Measurements from ENCODE around the gene TSPAN32.

TSPAN32 gene

DNA sequence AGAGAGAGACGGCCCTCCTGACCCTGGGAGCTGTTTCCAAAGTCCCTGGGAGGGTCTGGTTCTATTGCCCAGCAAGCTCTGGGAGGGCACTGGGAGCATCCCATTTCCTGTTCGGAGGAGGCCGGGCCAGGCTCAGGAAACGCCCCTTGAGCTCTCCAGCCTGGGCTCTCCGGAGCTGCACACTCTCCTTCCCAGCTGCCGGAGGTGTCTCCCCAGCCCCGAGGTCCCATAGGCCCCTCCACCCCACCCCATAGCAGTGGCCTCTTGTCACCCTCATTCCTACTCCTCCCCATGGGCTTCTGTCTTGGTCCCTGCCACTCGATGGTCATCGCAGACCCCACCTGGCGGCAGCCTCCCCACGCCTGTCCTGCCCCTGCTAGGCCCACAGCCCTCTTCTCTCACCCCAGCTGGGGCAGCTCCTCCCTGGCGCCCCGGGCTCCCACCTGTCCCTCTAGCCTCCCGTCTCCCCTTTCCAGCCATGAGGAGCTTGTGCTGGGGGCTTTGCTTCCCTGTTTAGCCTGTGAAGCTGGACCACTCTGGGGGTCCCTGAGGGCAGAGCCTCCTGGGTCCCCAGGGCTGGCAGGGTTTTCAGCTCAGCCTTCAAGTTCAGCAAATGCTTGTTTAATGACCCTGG, 2.8 kb downstream of the TSPAN32 start:
- DNase-seq: no peak

DNA sequence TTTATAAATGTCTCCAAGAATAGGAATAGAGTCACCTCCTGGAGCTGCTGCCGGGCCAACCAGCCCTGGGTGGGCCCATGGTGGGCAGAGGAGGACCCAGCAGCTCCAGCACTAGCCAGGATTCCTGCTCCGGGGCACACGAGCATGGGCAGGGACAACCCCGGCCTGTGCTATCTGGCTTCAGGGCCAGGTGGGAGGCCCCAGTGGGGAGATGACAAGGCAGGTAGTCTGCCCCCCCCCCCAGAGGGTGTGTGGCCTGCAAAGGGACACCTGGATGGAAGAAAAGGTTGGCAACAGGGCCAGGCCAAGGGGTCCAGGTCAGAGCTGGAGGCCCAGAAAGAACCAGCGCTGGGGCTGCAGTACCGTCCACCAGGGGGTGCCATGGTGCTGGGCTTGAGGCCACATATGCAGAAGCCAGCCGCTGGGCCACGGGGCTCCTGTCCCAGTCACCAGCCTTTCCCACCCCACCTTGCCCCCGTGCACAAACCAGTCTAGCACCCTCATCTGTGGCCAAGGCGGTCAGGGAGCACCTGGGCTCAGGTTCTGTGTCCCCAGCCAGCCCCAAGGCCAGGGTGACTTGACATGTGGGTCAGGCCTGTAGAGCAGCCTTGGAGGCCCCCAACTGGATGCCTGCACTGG, 3.4 kb downstream of the TSPAN32 start:
- peak; percentile 70 for DNase-seq

DNA sequence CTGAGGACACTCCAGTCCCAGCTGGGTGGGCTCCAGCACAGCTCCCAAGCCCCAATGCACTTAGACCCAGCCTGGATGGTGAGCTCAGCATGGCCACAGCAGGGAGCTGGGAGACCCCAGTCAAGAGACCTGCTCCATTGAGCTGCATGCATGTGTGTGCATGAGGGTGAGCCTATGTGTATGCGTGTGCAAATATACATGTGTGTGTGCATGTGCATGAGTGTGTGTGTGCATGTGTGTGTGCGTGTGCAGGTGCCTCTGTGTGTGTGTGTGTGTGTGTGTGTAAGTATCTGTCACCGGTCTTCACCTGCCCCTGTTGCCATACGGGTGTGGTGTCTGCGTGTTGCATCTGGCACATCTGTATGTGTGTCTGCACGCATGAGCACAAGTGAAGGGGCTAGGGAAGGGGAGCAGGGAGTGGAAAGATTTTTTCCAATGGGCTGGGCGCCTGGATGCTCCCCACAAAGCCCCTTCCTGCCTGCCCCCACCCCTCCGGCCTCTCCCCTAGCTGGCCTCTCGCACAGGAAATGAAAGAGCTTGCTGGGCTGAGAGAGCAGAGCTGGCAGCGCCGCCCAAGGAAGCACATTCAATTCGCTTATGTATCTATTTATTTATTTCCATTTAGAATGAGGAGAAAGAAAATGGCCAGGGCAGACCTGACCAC, 4.1 kb downstream of the TSPAN32 start:
- no peak for DNase-seq

DNA sequence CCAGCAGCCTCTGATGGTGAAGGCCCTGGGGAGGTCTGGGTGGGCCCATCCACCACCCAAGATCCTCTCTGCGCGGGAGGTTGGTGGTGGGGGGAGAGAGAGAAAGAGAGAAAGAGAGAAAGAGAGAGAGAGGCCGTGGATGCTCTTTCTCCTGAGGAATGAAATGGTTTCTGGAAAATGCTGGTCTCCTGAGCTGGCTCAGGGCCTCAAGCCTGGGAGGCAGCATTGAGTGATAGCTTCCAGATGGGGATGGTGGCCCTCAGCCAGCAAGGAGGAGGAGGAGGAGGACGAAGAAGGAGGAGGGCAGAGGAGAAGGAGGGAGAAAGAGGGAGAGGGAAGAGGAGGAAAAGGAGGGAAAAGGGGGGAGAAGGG, 4.6 kb downstream of the TSPAN32 start:
- peak; percentile 94 for DNase-seq

DNA sequence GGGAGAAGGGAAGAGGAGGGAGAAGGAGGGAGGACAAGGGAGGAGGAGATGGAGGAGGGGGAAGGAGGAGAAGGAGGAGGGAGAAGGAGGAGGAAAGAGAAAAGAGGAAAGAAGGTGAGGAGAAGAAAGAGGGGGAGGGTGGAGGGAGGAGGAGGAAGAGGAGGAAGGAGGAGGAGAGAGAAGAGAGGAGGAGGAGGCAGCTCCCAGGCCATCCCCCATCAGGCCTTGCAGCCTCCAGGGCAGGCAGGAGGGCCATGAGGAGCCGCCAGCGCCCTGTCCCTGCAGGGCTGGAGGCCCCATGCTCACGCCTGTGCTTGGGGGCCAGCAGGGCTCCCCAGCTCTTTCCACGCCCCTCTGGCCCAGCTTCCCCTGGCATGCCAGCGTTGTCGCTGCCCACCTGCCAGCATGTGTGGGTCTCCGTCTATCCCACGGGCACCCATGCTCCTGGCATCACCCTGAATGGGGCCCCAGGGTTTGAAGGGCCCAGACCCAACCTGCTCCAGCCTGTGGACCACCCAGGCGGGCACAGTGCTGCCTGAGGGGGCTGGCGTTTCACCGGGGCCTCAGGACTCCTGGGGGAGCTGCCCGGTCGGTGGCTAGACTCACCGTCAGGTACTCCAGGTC, 5.2 kb downstream of the TSPAN32 start:
- DNase-seq: no peak

DNA sequence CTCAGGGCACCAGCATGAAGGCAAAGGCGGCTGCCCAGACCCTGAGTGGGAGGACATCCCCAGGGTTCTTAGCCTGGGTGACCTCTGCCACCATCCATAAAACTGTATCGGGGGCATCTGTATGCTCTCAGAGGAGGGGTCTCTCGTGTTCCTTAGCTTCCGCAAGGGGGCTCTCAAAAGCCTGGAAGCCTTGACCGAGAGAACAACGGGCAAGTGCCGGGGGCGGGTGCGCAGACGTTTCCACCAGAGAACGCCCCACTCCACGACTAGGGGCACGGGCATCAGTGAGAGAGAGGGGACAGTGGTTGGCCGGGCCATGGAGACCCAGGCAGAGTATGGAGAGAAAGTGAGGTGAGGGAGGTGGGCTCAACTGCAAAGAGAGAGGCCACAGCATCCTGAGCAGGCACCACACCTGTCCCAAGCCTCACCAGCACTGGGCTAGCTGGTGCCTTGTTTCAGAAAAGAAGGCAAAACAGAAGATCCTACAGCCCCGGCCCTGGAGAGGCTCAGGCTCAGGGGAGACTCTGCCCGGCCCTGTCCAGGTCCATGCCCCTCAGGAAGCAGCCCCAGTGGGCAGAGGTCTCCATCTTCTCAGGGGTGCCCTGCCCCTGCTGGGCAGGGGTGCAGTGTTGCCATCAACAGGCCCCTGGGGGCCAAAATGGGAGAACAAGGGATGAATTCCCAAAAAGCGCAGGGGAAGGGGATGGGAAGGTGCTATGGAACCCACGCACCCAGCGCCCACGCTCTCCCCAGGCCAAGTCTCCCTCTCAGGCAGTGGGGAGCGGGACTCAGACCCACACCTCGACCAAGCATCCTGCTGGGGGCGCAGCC, 5.9 kb downstream of the TSPAN32 start:
- DNase-seq: no peak

DNA sequence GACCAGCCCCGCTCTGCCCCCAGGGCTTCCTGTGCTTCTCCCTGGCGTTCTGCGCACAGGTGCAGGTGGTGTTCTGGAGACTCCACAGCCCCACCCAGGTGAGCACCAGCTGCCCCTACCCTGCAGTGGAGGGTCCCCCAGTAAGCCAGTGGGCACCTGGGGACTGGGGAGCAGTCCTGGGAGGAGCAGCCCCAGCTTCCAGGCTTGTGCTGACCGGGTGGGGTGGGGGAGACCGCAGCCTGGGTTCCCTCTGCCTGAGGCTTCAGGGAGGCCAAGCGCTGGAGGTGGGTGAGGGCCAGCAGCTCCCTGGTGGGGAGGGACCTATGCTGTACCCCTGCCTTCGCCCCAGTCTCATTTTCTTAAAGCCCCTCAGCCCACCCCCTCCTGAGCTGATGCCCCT, 6.9 kb downstream of the TSPAN32 start:
- no peak for DNase-seq

DNA sequence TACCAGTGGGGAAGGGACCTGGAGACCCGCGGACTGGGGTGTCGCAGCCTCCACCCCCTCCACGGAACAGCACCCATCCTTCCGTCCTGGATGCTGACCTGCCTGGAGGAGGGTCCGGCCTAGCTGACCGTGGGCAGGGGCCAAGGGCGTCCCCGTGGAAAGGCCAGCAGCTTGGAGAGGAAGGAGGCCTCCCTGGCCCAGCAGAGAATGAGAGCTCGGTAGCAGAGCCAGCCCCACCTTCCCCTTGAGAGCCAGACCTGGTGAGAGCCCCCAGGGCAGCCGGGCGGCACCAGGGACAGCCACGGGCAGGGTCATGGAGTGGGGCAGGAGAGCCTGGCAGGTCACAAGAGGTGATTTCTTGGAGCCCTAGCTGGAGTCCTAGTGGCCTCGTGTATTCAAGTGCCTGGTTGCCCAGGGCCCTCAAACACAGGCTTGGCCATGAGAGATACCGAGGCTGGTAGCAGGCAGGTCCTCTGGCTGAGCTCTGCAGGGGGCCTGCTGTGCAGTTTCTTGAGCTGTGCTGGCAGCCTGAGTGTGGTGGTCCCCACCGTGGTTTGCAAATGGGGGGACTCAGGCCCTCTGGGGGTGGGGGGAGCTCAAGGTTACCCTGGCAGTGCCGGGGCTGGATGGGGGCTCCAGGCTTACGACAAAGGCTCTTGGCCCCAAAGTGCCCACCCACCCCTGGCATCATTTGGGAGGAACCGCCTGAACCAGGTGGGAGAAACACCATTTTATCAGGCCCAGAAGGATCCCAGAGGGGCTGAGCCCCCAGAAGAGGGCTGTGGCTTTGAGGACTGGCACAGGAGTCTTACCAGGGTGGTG, 7.6 kb downstream of the TSPAN32 start:
- no peak for DNase-seq

DNA sequence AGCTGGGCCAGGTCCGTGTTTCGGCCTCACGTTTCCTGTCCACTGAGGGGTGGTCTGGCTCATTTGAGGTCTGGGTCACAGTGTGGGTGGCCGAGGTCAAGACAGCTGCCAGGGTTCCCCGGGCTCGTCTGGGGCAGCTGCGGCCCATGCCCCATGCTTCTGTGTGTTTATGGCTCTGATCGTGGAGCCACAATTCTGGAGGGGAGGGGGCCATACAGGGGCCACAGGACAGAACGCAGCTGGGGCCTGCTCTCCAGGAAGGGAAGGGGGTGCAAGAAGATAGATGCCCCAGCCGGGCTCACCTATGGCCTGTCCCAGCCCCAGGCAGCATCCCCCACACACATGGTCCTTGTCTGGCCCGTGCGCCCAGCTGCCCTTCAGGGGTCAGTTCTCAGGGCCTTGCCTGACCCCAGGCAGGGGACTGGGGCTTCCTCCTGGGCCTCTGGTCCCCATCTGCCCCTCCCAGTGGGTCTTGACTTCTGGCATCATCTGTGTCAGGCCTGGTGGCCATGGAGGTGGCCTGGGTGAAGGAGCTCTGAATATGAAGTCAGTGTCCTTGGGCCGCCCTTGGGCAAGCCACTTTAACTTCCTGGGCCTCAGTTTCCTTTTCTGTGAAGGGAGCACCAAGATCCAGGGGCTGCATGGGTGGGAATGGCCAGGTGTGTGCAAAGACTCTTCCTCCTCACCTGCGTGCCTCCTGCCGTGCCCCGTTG, 8.4 kb downstream of the TSPAN32 start:
- DNase-seq: no peak

DNA sequence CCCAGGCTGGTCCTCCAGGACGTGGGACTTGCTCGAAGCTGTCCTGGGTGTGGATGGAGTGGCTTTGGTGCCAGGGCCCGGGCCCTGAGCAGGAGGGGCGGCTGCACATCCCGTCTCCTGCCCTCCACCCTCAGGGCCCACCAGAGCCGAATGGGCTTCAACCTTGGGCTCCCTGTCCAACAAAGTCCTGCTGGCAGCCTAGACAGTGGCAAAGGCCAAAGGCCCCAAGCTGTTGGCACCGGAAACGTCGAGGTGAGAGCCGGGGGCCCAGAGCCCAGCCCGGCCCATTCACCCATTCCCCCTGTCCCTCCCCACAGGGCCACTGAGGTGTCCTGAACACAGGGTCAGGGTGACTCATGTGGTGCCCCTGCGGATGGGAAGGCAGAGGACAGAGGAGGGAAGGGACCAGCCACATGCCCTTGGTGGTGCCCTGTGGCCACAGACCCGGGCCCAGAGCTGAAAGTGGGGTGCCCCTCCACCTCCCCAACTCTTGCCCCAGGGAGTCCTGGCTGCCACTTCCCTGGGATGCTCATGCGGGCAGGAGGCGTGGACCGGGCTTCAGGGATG, 9.1 kb downstream of the TSPAN32 start:
- no peak for DNase-seq

DNA sequence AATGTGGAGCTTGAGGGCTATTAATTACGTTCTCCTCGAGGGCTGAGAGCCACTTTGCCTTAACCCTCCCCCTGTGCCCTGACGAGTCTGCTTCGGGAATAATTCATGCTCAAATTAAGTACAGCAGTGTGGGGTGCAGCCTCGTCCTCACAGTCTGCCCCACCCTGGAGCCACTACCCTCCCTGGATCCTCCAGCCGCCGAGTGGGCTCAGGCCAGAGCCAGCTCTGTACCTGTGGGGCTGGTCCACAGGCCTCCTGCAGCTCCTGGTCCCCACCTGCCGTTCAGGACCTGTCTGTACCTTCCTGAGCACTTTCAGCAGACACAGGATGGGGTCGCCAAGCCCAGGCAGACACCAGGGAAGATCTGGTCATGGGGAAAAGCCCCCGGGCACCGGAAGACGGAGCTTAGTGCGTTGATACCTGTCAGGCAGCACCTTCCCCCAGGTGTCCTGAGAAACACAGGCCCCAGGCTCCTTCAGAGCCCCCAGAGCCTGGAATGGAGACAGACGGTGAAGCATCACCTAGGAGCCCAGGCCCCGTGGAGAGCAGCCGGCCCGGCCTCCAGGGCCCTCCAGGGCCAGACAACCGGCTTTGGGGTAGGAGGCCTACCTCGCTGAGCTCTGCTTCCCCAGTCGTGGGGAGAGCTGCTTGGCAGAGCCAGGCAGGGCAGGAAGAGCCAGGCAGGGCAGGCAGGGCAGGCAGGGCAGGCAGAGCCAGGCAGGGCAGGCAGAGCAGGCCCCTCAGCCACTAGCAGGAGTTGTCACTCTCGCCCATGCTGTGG, 9.7 kb downstream of the TSPAN32 start:
- DNase-seq: no peak

DNA sequence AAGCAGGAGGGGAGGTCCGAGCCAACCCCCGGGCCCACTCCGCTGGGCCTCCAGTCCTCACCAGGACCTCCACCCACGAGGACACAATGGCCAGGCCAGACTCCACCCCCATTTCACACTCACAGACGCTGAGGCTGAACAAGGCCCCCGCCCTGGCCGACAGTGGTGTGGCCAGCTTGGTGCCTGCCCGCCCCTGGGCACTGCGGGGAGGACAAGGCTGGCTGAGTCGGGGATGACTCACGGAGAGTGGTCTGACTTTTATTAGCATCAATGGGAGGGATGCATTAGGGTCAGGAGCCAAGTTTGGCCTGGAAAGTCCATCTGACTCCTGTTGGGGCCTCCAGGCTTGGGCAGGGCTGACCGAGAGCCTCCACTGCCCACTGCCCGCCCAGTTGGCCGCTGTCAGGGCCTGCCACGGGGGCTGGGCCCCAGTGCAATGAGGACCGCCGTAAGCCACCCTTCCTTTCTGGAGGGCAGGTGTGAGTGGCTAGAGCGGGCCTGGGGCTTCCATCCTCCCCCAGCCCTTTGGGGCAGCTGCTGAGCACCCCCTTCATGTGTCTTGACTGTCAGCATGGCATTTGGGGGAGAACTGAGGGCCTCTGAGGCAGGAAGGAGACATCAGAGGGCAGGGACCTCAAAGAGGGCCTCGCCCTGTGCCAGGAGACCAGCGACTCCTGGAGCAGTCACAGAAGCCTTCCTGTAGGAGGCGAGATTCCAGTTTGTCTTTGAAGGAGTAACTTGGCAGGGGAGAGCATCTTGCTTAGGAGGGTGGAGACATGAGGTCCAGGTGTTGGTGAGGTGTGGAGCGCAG, 10.6 kb downstream of the TSPAN32 start:
- peak; percentile 60 for DNase-seq

DNA sequence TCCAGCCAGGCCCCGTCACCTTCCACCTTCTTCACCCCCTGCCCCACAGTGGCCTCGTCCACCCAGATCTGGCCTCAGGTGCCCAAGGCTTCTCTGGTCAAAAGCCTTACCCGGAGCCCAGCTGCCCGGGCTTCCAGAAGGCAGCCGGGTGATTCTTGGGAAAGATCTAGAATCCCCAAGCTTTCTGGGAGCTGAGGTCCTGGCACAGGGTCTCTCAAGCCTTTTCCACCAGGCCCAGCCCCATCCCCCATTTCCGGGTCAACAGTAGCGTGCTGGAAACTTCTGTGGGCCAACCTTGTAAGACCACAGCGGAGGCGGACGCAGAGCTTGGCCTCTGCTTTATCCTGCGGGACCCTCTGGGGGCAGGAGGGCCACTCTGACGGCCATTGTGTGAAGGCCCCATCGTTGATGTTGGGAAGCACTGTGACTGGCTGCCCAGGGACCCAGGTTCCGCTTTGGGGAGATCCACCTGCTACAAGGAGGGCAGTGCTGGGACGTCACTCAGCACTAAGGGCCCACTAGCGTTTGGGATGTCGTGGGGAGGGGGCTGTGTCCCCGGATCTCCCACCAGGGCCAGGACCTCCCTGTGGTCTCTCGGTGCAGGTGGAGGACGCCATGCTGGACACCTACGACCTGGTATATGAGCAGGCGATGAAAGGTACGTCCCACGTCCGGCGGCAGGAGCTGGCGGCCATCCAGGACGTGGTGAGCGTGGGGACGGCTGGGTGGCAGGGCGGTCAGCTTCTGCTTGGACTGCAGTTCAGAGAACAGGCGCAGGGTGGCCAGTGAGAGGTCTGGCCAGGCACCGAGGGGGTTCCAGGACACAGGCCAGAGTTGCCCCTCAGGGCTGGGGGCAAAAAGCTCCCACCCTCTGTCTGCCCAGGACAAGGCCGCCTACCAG, 11.5 kb downstream of the TSPAN32 start:
- DNase-seq: no peak

DNA sequence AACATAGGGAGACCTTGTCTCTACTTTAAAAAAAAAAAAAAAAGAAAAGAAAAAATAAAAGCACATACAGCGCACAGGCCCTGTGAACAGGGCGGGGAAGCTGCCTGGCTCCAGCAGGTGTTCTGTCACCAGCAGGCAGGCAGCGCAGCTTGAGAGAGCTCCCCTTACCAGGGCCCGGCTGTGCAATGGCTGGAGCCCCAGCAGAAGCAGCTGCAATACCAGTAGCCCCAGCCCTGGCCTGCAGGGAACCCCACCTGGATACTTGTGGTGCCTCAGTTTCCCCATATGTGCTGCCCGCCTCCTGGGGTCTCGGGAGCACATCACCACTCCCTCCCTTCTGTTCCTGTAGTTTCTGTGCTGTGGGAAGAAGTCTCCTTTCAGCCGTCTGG, 12.3 kb downstream of the TSPAN32 start:
- no peak for DNase-seq

DNA sequence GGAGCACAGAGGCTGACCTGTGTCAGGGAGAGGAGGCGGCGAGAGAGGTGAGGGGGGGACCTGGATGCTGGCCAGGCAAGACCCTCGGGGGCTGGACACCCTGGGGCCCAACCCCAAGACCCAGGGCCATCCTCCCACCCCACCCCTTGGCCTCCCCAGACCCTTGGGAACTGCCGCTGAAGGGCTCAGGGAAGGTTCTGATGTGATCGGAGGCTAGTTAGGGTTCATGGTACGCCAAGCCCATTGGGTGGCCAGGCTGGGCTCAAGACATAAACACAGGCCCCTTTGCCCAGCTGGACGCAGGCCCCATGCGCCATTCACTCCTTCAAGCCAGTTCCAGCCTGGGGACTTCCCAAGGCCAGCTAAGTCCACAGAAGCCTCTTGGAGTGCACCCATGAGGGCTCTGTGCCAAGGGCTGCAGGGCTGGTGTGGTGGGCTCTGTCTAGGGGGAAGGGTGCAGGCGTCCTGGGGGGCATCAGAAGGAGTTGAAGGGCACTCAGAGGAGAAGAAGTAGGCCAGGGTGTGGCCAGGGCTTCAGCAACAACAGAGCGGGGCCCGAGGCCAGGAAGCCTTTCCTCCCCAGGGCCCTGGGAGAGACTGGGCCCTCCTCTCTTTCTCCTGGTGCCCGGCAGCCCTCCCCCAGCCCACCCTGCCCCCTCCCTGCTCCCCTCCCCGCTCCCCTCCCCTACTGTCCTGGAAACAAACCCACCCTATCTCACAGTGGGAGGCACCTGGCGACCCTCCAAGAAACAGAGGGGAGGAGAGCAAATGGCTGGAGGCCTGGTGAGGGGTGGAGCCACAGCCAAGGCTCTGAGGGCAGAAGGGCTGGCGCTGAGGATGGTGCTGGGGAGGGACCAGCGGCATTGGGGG, 12.9 kb downstream of the TSPAN32 start:
- peak; percentile 97 for DNase-seq

DNA sequence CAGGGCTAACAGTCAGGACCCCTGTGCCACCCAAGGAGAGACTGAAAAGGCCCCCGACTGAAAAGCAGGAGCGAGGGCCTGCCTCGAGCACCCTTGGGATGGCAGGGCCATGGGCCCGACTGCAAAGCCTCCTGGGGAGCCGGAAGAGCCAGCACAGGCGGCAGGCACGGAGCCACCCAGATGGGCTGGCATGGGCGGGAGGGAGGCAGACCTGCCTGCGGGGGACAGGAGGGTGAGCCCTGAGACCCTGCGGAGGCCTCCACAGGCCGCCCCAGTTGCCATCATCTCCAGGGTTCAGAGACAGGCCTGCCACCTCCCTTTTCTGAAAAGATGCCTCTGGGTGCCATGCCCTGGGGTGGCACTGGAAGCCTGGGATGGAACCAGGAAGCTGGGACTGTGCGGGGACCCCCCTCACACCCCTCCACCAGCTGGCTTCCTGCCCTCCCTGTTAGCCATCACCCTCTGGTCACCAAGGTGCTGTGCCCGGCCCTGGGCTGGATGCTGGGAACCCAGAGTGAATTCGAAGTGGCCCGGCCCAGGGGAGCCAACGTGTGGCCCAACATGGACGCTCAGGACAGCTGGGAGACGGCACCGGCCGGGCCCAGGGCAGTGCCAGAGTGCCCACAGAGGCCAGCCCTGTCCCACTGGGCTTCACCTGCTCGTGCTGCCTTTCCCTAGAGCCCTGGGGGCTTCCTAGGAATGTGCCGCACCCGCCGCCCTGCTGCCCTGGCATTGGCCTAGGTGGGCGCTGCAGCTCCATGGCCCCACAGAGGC, 13.8 kb downstream of the TSPAN32 start:
- no peak for DNase-seq
